Mucosa of rectum (tissue), 2 donors: ENCODE results near the gene VMP1.

ENCODE experiments used
- H3K27ac ChIP-seq, 2 donors: one replicate each; pipeline ENCODE4 v1.7.0; 2013; ENCODE audit warnings: inconsistent platforms in 2 of 2, low read depth in 2 of 2, low read length in 2 of 2
- H3K27me3 ChIP-seq, 2 donors: one replicate each; pipeline ENCODE4 v1.7.0; 2013; ENCODE audit warnings: low read length in 2 of 2; ENCODE audit not compliant: control insufficient read depth in 2 of 2, insufficient read depth in 2 of 2
- H3K36me3 ChIP-seq, 2 donors: one replicate each; pipeline ENCODE4 v1.7.0; 2013; ENCODE audit warnings: low read length in 2 of 2; ENCODE audit not compliant: control insufficient read depth in 2 of 2, insufficient read depth in 2 of 2
- H3K4me1 ChIP-seq, 2 donors: one replicate each; pipeline ENCODE4 v1.7.0; 2013; ENCODE audit warnings: low read length in 2 of 2, mild to moderate bottlenecking in 1 of 2; ENCODE audit not compliant: control insufficient read depth in 2 of 2, insufficient read depth in 2 of 2
- H3K4me3 ChIP-seq, 2 donors: one replicate each; pipeline ENCODE4 v1.7.0; 2013; ENCODE audit warnings: low read length in 2 of 2
- H3K9ac ChIP-seq, 2 donors: one replicate each; pipeline ENCODE4 v1.7.0; 2013; ENCODE audit warnings: low read length in 2 of 2, low read depth in 1 of 2, mild to moderate bottlenecking in 1 of 2
- H3K9me3 ChIP-seq, 2 donors: one replicate each; pipeline ENCODE4 v1.7.0; 2013; ENCODE audit warnings: low read length in 2 of 2; ENCODE audit not compliant: control insufficient read depth in 2 of 2
- donor health status: healthy.
- donor health status: Normal muscosa, but diverticular disease.

The VMP1 gene

GRCh38 chr17:59683283-59683682 is 24.2 kb upstream of the VMP1 start:
- H3K9ac ChIP-seq = no peak overlapping the region
- peak overlapping the region; percentile 0 to 27 for H3K27ac ChIP-seq
- no peaks in the 10 kb centered on the region for H3K9me3 ChIP-seq
- no peaks in the 10 kb centered on the region for H3K4me1 ChIP-seq
- H3K27me3 ChIP-seq = no peaks in the 10 kb centered on the region
- peaks cover 87 to 90% of the 10 kb centered on the region in 2 donors for H3K36me3 ChIP-seq
- no peak overlapping the region for H3K4me3 ChIP-seq

GRCh38 chr17:59684967-59685366 is 22.5 kb upstream of the VMP1 start:
- no peak overlapping the region for H3K4me3 ChIP-seq
- no peak overlapping the region for H3K9ac ChIP-seq
- H3K27me3 ChIP-seq = no peaks in the 10 kb centered on the region
- H3K36me3 ChIP-seq = peaks cover 88 to 93% of the 10 kb centered on the region in 2 donors
- no peak overlapping the region for H3K27ac ChIP-seq
- H3K9me3 ChIP-seq = no peaks in the 10 kb centered on the region
- no peaks in the 10 kb centered on the region for H3K4me1 ChIP-seq

- Histone ChIP-seq H3K4me1 (peaks cover 0 to 2% of the 10 kb centered on the region in 2 donors), H3K9me3 (no peaks in the 10 kb centered on the region), H3K4me3 (no peak overlapping the region), H3K27ac (no peak overlapping the region), H3K27me3 (no peaks in the 10 kb centered on the region), H3K9ac (no peak overlapping the region), H3K36me3 (peaks cover 77 to 91% of the 10 kb centered on the region in 2 donors)
Measured at GRCh38 chr17:59688008-59688407, 19.4 kb upstream of the VMP1 start.

- no peak overlapping the region for H3K9ac ChIP-seq
- H3K36me3 ChIP-seq = peaks cover 75 to 89% of the 10 kb centered on the region in 2 donors
- H3K27me3 ChIP-seq = no peaks in the 10 kb centered on the region
- no peak overlapping the region for H3K4me3 ChIP-seq
- peaks cover 0 to 2% of the 10 kb centered on the region in 2 donors for H3K4me1 ChIP-seq
- H3K27ac ChIP-seq = no peak overlapping the region
- H3K9me3 ChIP-seq = no peaks in the 10 kb centered on the region
Measured at GRCh38 chr17:59688496-59688895, 19.0 kb upstream of the VMP1 start.

- Histone ChIP-seq H3K4me3 (no peak overlapping the region), H3K4me1 (peaks cover 10 to 13% of the 10 kb centered on the region in 2 donors), H3K36me3 (peaks cover 74 to 89% of the 10 kb centered on the region in 2 donors), H3K9ac (no peak overlapping the region), H3K9me3 (no peaks in the 10 kb centered on the region), H3K27me3 (no peaks in the 10 kb centered on the region), H3K27ac (no peak overlapping the region)
Measured at GRCh38 chr17:59693582-59693981, 13.9 kb upstream of the VMP1 start.

- Histone ChIP-seq H3K36me3 (peaks cover 77 to 91% of the 10 kb centered on the region in 2 donors), H3K9me3 (no peaks in the 10 kb centered on the region), H3K4me1 (peaks cover 10 to 13% of the 10 kb centered on the region in 2 donors), H3K4me3 (no peak overlapping the region), H3K27ac (no peak overlapping the region), H3K9ac (no peak overlapping the region), H3K27me3 (no peaks in the 10 kb centered on the region)
Measured at GRCh38 chr17:59694344-59694743, 13.1 kb upstream of the VMP1 start.

- Histone ChIP-seq H3K27ac (peak overlapping the region in 1 of 2 donors; percentile 17), H3K4me3 (no peak overlapping the region), H3K36me3 (peaks cover 70 to 77% of the 10 kb centered on the region in 2 donors), H3K9me3 (no peaks in the 10 kb centered on the region), H3K9ac (no peak overlapping the region), H3K4me1 (peaks cover 8 to 13% of the 10 kb centered on the region in 2 donors), H3K27me3 (no peaks in the 10 kb centered on the region)
Measured at GRCh38 chr17:59695945-59696681, 11.3 kb upstream of the VMP1 start.

GRCh38 chr17:59696682-59697277 is 10.7 kb upstream of the VMP1 start:
- H3K4me3 ChIP-seq = no peak overlapping the region
- peaks cover 8 to 13% of the 10 kb centered on the region in 2 donors for H3K4me1 ChIP-seq
- H3K27me3 ChIP-seq = no peaks in the 10 kb centered on the region
- no peaks in the 10 kb centered on the region for H3K9me3 ChIP-seq
- H3K9ac ChIP-seq = no peak overlapping the region
- peak overlapping the region in 1 of 2 donors; percentile 17 for H3K27ac ChIP-seq
- H3K36me3 ChIP-seq = peaks cover 68 to 72% of the 10 kb centered on the region in 2 donors

GRCh38 chr17:59698143-59698542 is 9.3 kb upstream of the VMP1 start:
- Histone ChIP-seq H3K27ac (no peak overlapping the region), H3K36me3 (peaks cover 61 to 69% of the 10 kb centered on the region in 2 donors), H3K4me3 (no peak overlapping the region), H3K27me3 (no peaks in the 10 kb centered on the region), H3K9ac (no peak overlapping the region), H3K9me3 (no peaks in the 10 kb centered on the region), H3K4me1 (peaks cover 8 to 13% of the 10 kb centered on the region in 2 donors)

- H3K9me3 ChIP-seq = no peaks in the 10 kb centered on the region
- H3K27me3 ChIP-seq = no peaks in the 10 kb centered on the region
- H3K36me3 ChIP-seq = peaks cover 52 to 59% of the 10 kb centered on the region in 2 donors
- H3K9ac ChIP-seq = no peak overlapping the region
- peaks cover 8 to 13% of the 10 kb centered on the region in 2 donors for H3K4me1 ChIP-seq
- H3K4me3 ChIP-seq = no peak overlapping the region
- no peak overlapping the region for H3K27ac ChIP-seq
Measured at GRCh38 chr17:59699218-59699617, 8.2 kb upstream of the VMP1 start.
